ENCODE results near the gene ADAD2. TPM values are rescaled to one million over a fixed set of nuclear protein-coding genes. Genes with fewer than 3 reads are reported as not detected.

The ADAD2 gene
- total RNA-seq, 3 donors from 2014 or later (not counting 1 experiment from before 2014, with no cell fraction given), result not detected

DNA sequence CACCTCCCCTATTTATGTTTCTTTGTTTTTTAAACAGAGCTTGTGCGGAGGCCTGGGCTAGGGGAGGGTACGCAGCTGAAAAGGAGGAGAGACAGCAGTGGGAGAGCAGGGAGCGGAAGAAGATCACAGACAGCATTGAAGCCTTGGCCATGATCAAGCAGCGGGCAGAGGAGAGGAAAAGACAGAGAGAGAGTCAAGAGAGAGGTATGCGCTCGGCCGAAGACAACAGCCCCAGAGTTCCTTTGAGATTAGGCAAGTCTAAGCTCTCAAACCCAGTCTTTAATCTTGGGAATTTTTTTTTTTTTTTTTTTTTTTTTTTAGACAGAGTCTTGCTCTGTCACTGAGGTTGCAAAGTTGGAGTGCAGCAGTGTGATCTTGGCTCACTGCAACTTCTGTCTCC, 25.2 kb upstream of the ADAD2 start:
- peaks cover 21 to 33% of the 10 kb centered on the region in 2 donors for H3K27me3 Mint-ChIP-seq (ENCODE audit: low read depth in 2 of 2)
- H3K4me3 Mint-ChIP-seq, result no peak overlapping the region
- H3K27ac Mint-ChIP-seq, result no peak overlapping the region
- no peaks in the 10 kb centered on the region for H3K27me3 ChIP-seq (ENCODE audit: control insufficient read depth, insufficient read depth, low read length)
- H3K4me1 Mint-ChIP-seq, result no peaks in the 10 kb centered on the region
- ATAC-seq, result no peak
- intact Hi-C loops (cut with micrococcal nuclease), result no loop called here
- no peak for TF ChIP-seq CTCF (IDR thresholded peaks at IDR 0.05)
- DNase-seq, result no peak
- no peaks in the 10 kb centered on the region for H3K4me1 ChIP-seq (ENCODE audit: control insufficient read depth, insufficient read depth, low read length)
- H3K36me3 ChIP-seq (ENCODE audit: control insufficient read depth, insufficient read depth, low read length), result no peaks in the 10 kb centered on the region
- H3K36me3 Mint-ChIP-seq, result no peaks in the 10 kb centered on the region
- WGBS (ENCODE audit: insufficient coverage), result 95% methylated on average over 7 of the region's 7 CpGs
- no peaks in the 10 kb centered on the region for H3K9me3 Mint-ChIP-seq
- H3K4me3 ChIP-seq (ENCODE audit: low read length), result no peak overlapping the region
- no peak overlapping the region for H3K27ac ChIP-seq (ENCODE audit: low read length)
- no peaks in the 10 kb centered on the region for H3K9me3 ChIP-seq (ENCODE audit: control insufficient read depth, insufficient read depth, low read length)

- Mint-ChIP-seq H3K27me3 (ENCODE audit: low read depth in 2 of 2) (peaks cover 18 to 26% of the 10 kb centered on the region in 2 donors), H3K27ac (no peak overlapping the region), H3K4me1 (no peaks in the 10 kb centered on the region), H3K4me3 (no peak overlapping the region), H3K9me3 (no peaks in the 10 kb centered on the region), H3K36me3 (no peaks in the 10 kb centered on the region)
- H3K27ac ChIP-seq (ENCODE audit: low read length), result no peak overlapping the region
- no peaks in the 10 kb centered on the region for H3K4me1 ChIP-seq (ENCODE audit: control insufficient read depth, insufficient read depth, low read length)
- ATAC-seq (no peak), DNase-seq (no peak)
- no peak overlapping the region for H3K4me3 ChIP-seq (ENCODE audit: low read length)
- intact Hi-C loops (cut with micrococcal nuclease), result no loop called here
- TF ChIP-seq CTCF (IDR thresholded peaks at IDR 0.05), result no peak
- no peaks in the 10 kb centered on the region for H3K27me3 ChIP-seq (ENCODE audit: control insufficient read depth, insufficient read depth, low read length)
- no peaks in the 10 kb centered on the region for H3K36me3 ChIP-seq (ENCODE audit: control insufficient read depth, insufficient read depth, low read length)
- WGBS (ENCODE audit: insufficient coverage), result 64% methylated on average over 11 of the region's 13 CpGs
- H3K9me3 ChIP-seq (ENCODE audit: control insufficient read depth, insufficient read depth, low read length), result no peaks in the 10 kb centered on the region
These were observed 23.9 kb upstream of the ADAD2 start for GRCh38 chr16:84166796-84167695.

DNA sequence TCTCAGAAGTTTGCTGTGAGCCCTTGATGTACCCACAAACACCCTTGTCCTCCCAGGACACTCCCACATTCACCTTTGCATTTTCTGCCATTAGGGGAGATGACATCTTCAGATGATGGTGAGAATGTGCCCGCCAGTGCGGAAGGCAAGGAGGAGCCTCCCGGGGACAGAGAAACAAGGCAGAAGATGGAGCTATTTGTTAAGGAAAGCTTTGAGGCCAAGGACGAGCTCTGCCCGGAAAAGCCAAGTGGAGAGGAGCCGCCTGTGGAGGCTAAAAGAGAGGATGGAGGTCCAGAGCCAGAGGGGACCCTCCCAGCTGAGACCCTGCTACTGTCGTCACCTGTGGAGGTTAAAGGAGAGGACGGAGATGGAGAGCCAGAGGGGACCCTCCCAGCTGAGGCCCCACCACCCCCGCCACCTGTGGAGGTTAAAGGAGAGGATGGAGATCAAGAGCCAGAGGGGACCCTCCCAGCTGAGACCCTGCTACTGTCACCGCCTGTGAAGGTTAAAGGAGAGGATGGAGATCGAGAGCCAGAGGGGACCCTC, 21.1 kb upstream of the ADAD2 start:
- Histone ChIP-seq H3K27me3 (ENCODE audit: control insufficient read depth, insufficient read depth, low read length) (no peaks in the 10 kb centered on the region), H3K36me3 (ENCODE audit: control insufficient read depth, insufficient read depth, low read length) (no peaks in the 10 kb centered on the region), H3K27ac (ENCODE audit: low read length) (no peak overlapping the region), H3K9me3 (ENCODE audit: control insufficient read depth, insufficient read depth, low read length) (no peaks in the 10 kb centered on the region), H3K4me1 (ENCODE audit: control insufficient read depth, insufficient read depth, low read length) (no peaks in the 10 kb centered on the region), H3K4me3 (ENCODE audit: low read length) (no peak overlapping the region)
- Mint-ChIP-seq H3K27me3 (ENCODE audit: low read depth in 2 of 2) (peaks cover 16 to 17% of the 10 kb centered on the region in 2 donors), H3K4me3 (no peak overlapping the region), H3K9me3 (no peaks in the 10 kb centered on the region), H3K27ac (no peak overlapping the region), H3K36me3 (no peaks in the 10 kb centered on the region), H3K4me1 (no peaks in the 10 kb centered on the region)
- intact Hi-C loops (cut with micrococcal nuclease), result no loop called here
- no peak for TF ChIP-seq CTCF (IDR thresholded peaks at IDR 0.05)
- ATAC-seq, result no peak
- DNase-seq, result no peak
- WGBS (ENCODE audit: insufficient coverage), result 90% methylated on average over 11 of the region's 11 CpGs

All from natural killer cell (primary cell).